ENCODE data around the gene SOX6. TPM values are rescaled to one million over a fixed set of nuclear protein-coding genes. Genes with fewer than 3 reads are reported as not detected.

The SOX6 gene
- total RNA-seq, 4 donors from 2014 or later, result 0.29 to 20.5 (median 8.2) TPM

- no peaks in the 10 kb centered on the region for H3K9me3 ChIP-seq
- no peak overlapping the region for H3K4me3 ChIP-seq
- intact Hi-C loops (cut with DNase I; ENCODE audit: low total_unique reads), result no loop called here
- H3K36me3 ChIP-seq, result no peaks in the 10 kb centered on the region
- DNase-seq, result no peak
- TF ChIP-seq, protein P1, sequence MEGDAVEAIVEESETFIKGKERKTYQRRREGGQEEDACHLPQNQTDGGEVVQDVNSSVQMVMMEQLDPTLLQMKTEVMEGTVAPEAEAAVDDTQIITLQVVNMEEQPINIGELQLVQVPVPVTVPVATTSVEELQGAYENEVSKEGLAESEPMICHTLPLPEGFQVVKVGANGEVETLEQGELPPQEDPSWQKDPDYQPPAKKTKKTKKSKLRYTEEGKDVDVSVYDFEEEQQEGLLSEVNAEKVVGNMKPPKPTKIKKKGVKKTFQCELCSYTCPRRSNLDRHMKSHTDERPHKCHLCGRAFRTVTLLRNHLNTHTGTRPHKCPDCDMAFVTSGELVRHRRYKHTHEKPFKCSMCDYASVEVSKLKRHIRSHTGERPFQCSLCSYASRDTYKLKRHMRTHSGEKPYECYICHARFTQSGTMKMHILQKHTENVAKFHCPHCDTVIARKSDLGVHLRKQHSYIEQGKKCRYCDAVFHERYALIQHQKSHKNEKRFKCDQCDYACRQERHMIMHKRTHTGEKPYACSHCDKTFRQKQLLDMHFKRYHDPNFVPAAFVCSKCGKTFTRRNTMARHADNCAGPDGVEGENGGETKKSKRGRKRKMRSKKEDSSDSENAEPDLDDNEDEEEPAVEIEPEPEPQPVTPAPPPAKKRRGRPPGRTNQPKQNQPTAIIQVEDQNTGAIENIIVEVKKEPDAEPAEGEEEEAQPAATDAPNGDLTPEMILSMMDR (IDR thresholded peaks at IDR 0.05), result no peak
- no peak for TF ChIP-seq POLR2A (IDR thresholded peaks at IDR 0.05)
- no peak overlapping the region for H3K27ac ChIP-seq
- H3K27me3 ChIP-seq, result no peaks in the 10 kb centered on the region
- H3K4me1 ChIP-seq, result no peaks in the 10 kb centered on the region
Observed at GRCh38 chr11:16124390-16124789, 232.0 kb downstream of the SOX6 start.

GRCh38 chr11:16121853-16122252, 234.5 kb downstream of the SOX6 start:
- no peaks in the 10 kb centered on the region for H3K4me1 ChIP-seq
- intact Hi-C loops (cut with DNase I; ENCODE audit: low total_unique reads), result no loop called here
- TF ChIP-seq, protein P1 (IDR thresholded peaks at IDR 0.05), result no peak
- TF ChIP-seq POLR2A (IDR thresholded peaks at IDR 0.05), result no peak
- DNase-seq, result no peak
- H3K36me3 ChIP-seq, result no peaks in the 10 kb centered on the region
- H3K27ac ChIP-seq, result no peak overlapping the region
- H3K9me3 ChIP-seq, result no peaks in the 10 kb centered on the region
- H3K4me3 ChIP-seq, result no peak overlapping the region
- H3K27me3 ChIP-seq, result no peaks in the 10 kb centered on the region

DNA sequence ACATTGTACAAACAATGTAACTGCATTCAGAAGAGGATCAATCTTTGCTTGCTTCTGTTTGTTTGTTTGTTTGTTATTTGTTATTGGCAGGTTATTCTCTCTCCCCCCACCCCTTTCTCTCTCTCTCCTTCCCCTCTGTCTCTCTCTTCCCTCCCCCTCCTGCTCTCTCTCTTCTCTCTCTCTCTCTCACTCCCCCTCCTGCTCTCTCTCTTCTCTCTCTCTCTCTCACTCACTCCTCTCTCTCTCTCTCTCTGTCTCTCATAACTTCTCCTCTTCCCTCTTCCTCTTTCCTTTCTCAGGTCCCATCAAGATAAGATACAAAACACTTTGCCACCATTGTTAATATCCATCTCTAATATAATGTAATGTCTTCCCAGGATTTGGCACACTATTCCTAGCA, 236.3 kb downstream of the SOX6 start:
- intact Hi-C loops (cut with DNase I; ENCODE audit: low total_unique reads), result no loop called here
- Histone ChIP-seq H3K36me3 (no peaks in the 10 kb centered on the region), H3K27me3 (no peaks in the 10 kb centered on the region), H3K27ac (no peak overlapping the region), H3K4me3 (no peak overlapping the region), H3K4me1 (no peaks in the 10 kb centered on the region), H3K9me3 (no peaks in the 10 kb centered on the region)
- no peak for TF ChIP-seq POLR2A (IDR thresholded peaks at IDR 0.05)
- TF ChIP-seq, protein P1 (IDR thresholded peaks at IDR 0.05), result no peak
- DNase-seq, result no peak

GRCh38 chr11:16117989-16118756, 238.2 kb downstream of the SOX6 start:
- intact Hi-C loops (cut with DNase I; ENCODE audit: low total_unique reads), result no loop called here
- TF ChIP-seq POLR2A (IDR thresholded peaks at IDR 0.05), result no peak
- TF ChIP-seq, protein P1 (IDR thresholded peaks at IDR 0.05), result no peak
- no peaks in the 10 kb centered on the region for H3K27me3 ChIP-seq
- H3K9me3 ChIP-seq, result no peaks in the 10 kb centered on the region
- no peak overlapping the region for H3K4me3 ChIP-seq
- no peaks in the 10 kb centered on the region for H3K4me1 ChIP-seq
- DNase-seq, result no peak
- H3K36me3 ChIP-seq, result no peaks in the 10 kb centered on the region
- H3K27ac ChIP-seq, result no peak overlapping the region

GRCh38 chr11:16114978-16115871, 241.1 kb downstream of the SOX6 start:
- no peaks in the 10 kb centered on the region for H3K4me1 ChIP-seq
- no peaks in the 10 kb centered on the region for H3K9me3 ChIP-seq
- no peaks in the 10 kb centered on the region for H3K36me3 ChIP-seq
- no peak for DNase-seq
- intact Hi-C loops (cut with DNase I; ENCODE audit: low total_unique reads), result no loop called here
- H3K4me3 ChIP-seq, result no peak overlapping the region
- TF ChIP-seq POLR2A (IDR thresholded peaks at IDR 0.05), result no peak
- TF ChIP-seq, protein P1 (IDR thresholded peaks at IDR 0.05), result no peak
- H3K27ac ChIP-seq, result no peak overlapping the region
- no peaks in the 10 kb centered on the region for H3K27me3 ChIP-seq

Measured in uterus (tissue), 4 donors.